K562 (cell line): ENCODE data around the gene RRBP1. TPM values are rescaled to one million over a fixed set of nuclear protein-coding genes. Genes with fewer than 3 reads are reported as not detected.

Experiments
- ATAC-seq: fragments of 200-7000 bp; cut with Tn5 transposase; 3 replicates; pipeline ENCODE4 v1.9.1; 2020; ENCODE audit warnings: moderate library complexity
- BruUV-seq: library from RNA; stranded (reverse); fragments of 400-500 nt; replicated peaks from 2 replicates; lab custom pipeline; 2021; lab: Mats Ljungman, UMichigan
- CTCF ChIA-PET: fragments of 300-600 bp; formaldehyde crosslinking; extraction: SDS; loops from one replicate; lab custom pipeline; 2021; ENCODE audit warnings: low intra/inter-chr PET ratio; lab: Yijun Ruan, JAX
- POLR2A ChIA-PET: fragments of 300-600, 350-650 bp; sonication (Branson Sonifier 250); formaldehyde crosslinking; extraction: SDS; loops from one replicate; lab custom pipeline; 2021; ENCODE audit warnings: antibody characterized with exemption, inconsistent platforms; lab: Yijun Ruan, JAX
- DNase-seq, 4 experiments: peaks; one replicate each; pipeline versions ENCODE4 v3.0.0 to v3.0.0-alpha.2; 2011 to 2018; ENCODE audit warnings: low spot score in 3 of 4, mixed read lengths in 3 of 4; ENCODE audit errors: extremely low read depth in 1 of 4
- FAIRE-seq: peaks from 2 replicates; lab custom pipeline; 2011; peaks lifted over from hg19 to GRCh38; lab: Jason Lieb, UNC
- H2AFZ ChIP-seq: 2 replicates; pipeline ENCODE4 v1.6.0; 2011; ENCODE audit warnings: low read depth, low read length, control low read depth, inconsistent platforms
- H3K27ac ChIP-seq: fragments of 200-600 bp; 3 replicates; pipeline ENCODE4 v1.8.0; 2011; ENCODE audit warnings: low read depth, mild to moderate bottlenecking, control low read depth, inconsistent platforms, low read length, moderate library complexity, mixed read lengths; ENCODE audit errors: extremely low read depth
- H3K27me3 ChIP-seq, 2 experiments: fragments of 300-600 bp in 1 of 2; 2 replicates in 1 of 2; 3 replicates in 1 of 2; pipeline versions ENCODE4 v1.6.0 to v1.8.0; 2011; ENCODE audit warnings: inconsistent platforms in 2 of 2, low read length in 2 of 2, mild to moderate bottlenecking in 1 of 2, mixed read lengths in 1 of 2, moderate library complexity in 1 of 2; ENCODE audit not compliant: control insufficient read depth in 2 of 2, insufficient read depth in 2 of 2
- H3K36me3 ChIP-seq: fragments of 300-600 bp; 3 replicates; pipeline ENCODE4 v1.8.0; 2011; ENCODE audit warnings: mild to moderate bottlenecking, low read length, inconsistent platforms; ENCODE audit not compliant: control insufficient read depth, insufficient read depth
- H3K4me1 ChIP-seq, 2 experiments: fragments of 200-600 bp in 1 of 2; replicated peaks in 1 of 2; 2 replicates in 1 of 2; 3 replicates in 1 of 2; pipeline versions ENCODE4 v1.5.1 to v1.8.0; 2011; ENCODE audit warnings: inconsistent platforms in 2 of 2, low read length in 2 of 2, mild to moderate bottlenecking in 1 of 2, mixed read lengths in 1 of 2, moderate library complexity in 1 of 2; ENCODE audit not compliant: control insufficient read depth in 2 of 2, insufficient read depth in 2 of 2
- H3K4me2 ChIP-seq: 2 replicates; pipeline ENCODE4 v1.6.1; 2011; ENCODE audit warnings: low read length, control low read depth, inconsistent platforms, mixed read lengths; ENCODE audit not compliant: insufficient read depth
- H3K4me3 ChIP-seq: fragments of 200-600 bp; sonication (generic), shearing (Covaris generic); 2 replicates; pipeline ENCODE4 v1.5.1; 2016; ENCODE audit warnings: control low read depth, inconsistent platforms
- H3K79me2 ChIP-seq: fragments of 200-600 bp; 3 replicates; pipeline ENCODE4 v1.8.0; 2011; ENCODE audit warnings: low read length, inconsistent platforms; ENCODE audit not compliant: control insufficient read depth, insufficient read depth
- H3K9ac ChIP-seq, 2 experiments: 2 replicates each; pipeline versions ENCODE4 v1.6.0 to v1.6.1; 2011; ENCODE audit warnings: low read depth in 2 of 2, low read length in 2 of 2, control low read depth in 1 of 2, inconsistent platforms in 1 of 2, mild to moderate bottlenecking in 1 of 2, mixed read lengths in 1 of 2; ENCODE audit not compliant: insufficient read depth in 1 of 2
- H3K9me1 ChIP-seq: one replicate; pipeline ENCODE4 v1.6.0; 2011; ENCODE audit warnings: inconsistent platforms, mild to moderate bottlenecking, low read length, moderate library complexity; ENCODE audit not compliant: control insufficient read depth, insufficient read depth
- H3K9me3 ChIP-seq: replicated peaks from 2 replicates; pipeline ENCODE4 v1.5.1; 2011; ENCODE audit warnings: low read depth, low read length, inconsistent platforms; ENCODE audit not compliant: control insufficient read depth, insufficient read depth
- H4K20me1 ChIP-seq: replicated peaks from 2 replicates; pipeline ENCODE4 v1.6.1; 2011; ENCODE audit warnings: low read length, inconsistent platforms, mixed read lengths; ENCODE audit not compliant: control insufficient read depth, insufficient read depth
- ATF3 ChIP-seq, 2 experiments: fragments of 450-650 bp in 1 of 2; sonication (generic) in 1 of 2; formaldehyde crosslinking in 1 of 2; IDR thresholded peaks in 1 of 2; conservative IDR thresholded peaks in 1 of 2; 2 replicates each; pipeline versions ENCODE4 v1.6.1 to v1.8.1; 2016 to 2023; ENCODE audit warnings: mild to moderate bottlenecking in 2 of 2, moderate library complexity in 2 of 2, inconsistent platforms in 1 of 2, missing genetic modification reagents in 1 of 2
- CBFA2T2 ChIP-seq: fragments of 450-650 bp; conservative IDR thresholded peaks from 2 replicates; pipeline ENCODE4 v1.6.1; 2017; ENCODE audit warnings: mild to moderate bottlenecking
- CTBP1 ChIP-seq: fragments of 450-650 bp; IDR thresholded peaks from 2 replicates; pipeline ENCODE4 v1.6.1; 2016; ENCODE audit warnings: borderline replicate concordance
- E2F6 ChIP-seq, 2 experiments: IDR thresholded peaks; 2 replicates each; pipeline ENCODE4 v1.6.1; 2011; ENCODE audit warnings: borderline replicate concordance in 1 of 2, control low read depth in 1 of 2, low read depth in 1 of 2, low read length in 1 of 2, mild to moderate bottlenecking in 1 of 2, mixed read lengths in 1 of 2, moderate library complexity in 1 of 2; ENCODE audit not compliant: insufficient read depth in 1 of 2, insufficient read length in 1 of 2, poor library complexity in 1 of 2, severe bottlenecking in 1 of 2; ENCODE audit errors: extremely low read depth in 1 of 2
- ELF4 ChIP-seq: fragments of 450-650 bp; formaldehyde crosslinking; IDR thresholded peaks from 2 replicates; pipeline ENCODE4 v1.4.0; 2022; ENCODE audit warnings: missing genetic modification characterization
- TBL1XR1 ChIP-seq, 2 experiments: IDR thresholded peaks; 2 replicates each; pipeline ENCODE4 v1.6.1; 2012; ENCODE audit warnings: improper control_type of control experiment in 2 of 2, low read length in 2 of 2, mild to moderate bottlenecking in 1 of 2
- ZBTB1 ChIP-seq: sonication (generic); formaldehyde crosslinking; IDR thresholded peaks from 2 replicates; pipeline ENCODE4 v1.8.1; 2023; ENCODE audit warnings: missing genetic modification reagents, low read depth, mild to moderate bottlenecking, borderline replicate concordance
- ZNF518B ChIP-seq: fragments of 250-450 bp; sonication (Bioruptor Pico); IDR thresholded peaks from 2 replicates; pipeline ENCODE4 v1.5.0; 2021; ENCODE audit warnings: mild to moderate bottlenecking, moderate library complexity
- ZNF589 ChIP-seq: fragments of 200-800 bp; sonication (Bioruptor generic); IDR thresholded peaks from 2 replicates; pipeline ENCODE4 v1.6.1; 2016; ENCODE audit warnings: low read depth, missing genetic modification characterization, missing compliant biosample characterization
- ZNF740 ChIP-seq, 3 experiments: fragments of 200-800 bp in 1 of 3; sonication (Bioruptor generic) in 1 of 3; sonication (generic) in 1 of 3; formaldehyde crosslinking in 1 of 3; IDR thresholded peaks; 2 replicates each; pipeline versions ENCODE4 v1.6.1 to v1.8.0; 2016 to 2022; ENCODE audit warnings: mild to moderate bottlenecking in 2 of 3, missing compliant biosample characterization in 2 of 3, missing genetic modification characterization in 2 of 3, missing genetic modification reagents in 1 of 3
- WGBS: fragments of 100-300 bp; shearing (Covaris generic); methylation state at CpG from one replicate; pipeline ENCODE4 v1.1.6; 2016; ENCODE audit warnings: low coverage, mixed read lengths; ENCODE audit not compliant: insufficient coverage; ENCODE audit errors: missing lambda C conversion rate; 5-methylcytosine and 5-hydroxymethylcytosine counted together
- in situ Hi-C: fragments of 300-500 bp; cut with MboI; formaldehyde crosslinking; loops from 4 replicates; pipeline ENCODE4 v1.15.0; 2018; ENCODE audit warnings: inconsistent platforms, mixed read lengths
- intact Hi-C: fragments of 100-400 bp; cut with micrococcal nuclease; formaldehyde crosslinking; loops from 2 replicates; pipeline ENCODE4 v1.14.2; 2022
- polyA plus RNA-seq, 8 experiments: library from polyadenylated mRNA; depleted of rRNA in 4 of 8; stranded (reverse) in 5 of 8; unstranded in 3 of 8; fragments of >200 nt; fragmentation: Nextera tagmentation in 2 of 8; fragmentation: Illumina TruSeq in 1 of 8; extraction: Ambion mirVana in 2 of 8; extraction: Trizol in 1 of 8; gene quantifications; 2 replicates each; pipeline versions ENCODE4 v1.2.1 to v1.2.3, GENCODE V29; 2011 to 2014; ENCODE audit warnings: inconsistent platforms in 1 of 8, missing spikeins in 1 of 8
- total RNA-seq, 7 experiments: library from RNA; depleted of rRNA in 6 of 7; stranded (reverse); fragments of >200 nt in 6 of 7; fragmentation: Illumina TruSeq in 2 of 7; extraction: Trizol in 2 of 7; gene quantifications; 2 replicates each; pipeline versions ENCODE4 v1.2.1 to v1.2.3, GENCODE V29; 2011 to 2021; ENCODE audit warnings: low replicate concordance in 1 of 7

Gene RRBP1
- total and polyA plus RNA-seq, 9 of the 15 experiments (the other 6 are each of a cell fraction or from before 2014, with no cell fraction given), result 0.84 to 32.0 (median 17.6) TPM

- TF ChIP-seq ATF3 (IDR thresholded peaks at IDR 0.05) (no peak), ATF3 (CRISPR knock-in tag; conservative IDR thresholded peaks at IDR 0.05) (no peak)
These were observed 43.2 kb upstream of the RRBP1 start (continued) for GRCh38 chr20:17725094-17725835.

- peaks cover 2 to 32% of the 10 kb centered on the region in 2 experiments; a peak in 4 of 5 replicates for H3K27me3 ChIP-seq
- H3K4me1 ChIP-seq, result no peaks in the 10 kb centered on the region
- H3K9me3 ChIP-seq, result no peaks in the 10 kb centered on the region
- no peaks in the 10 kb centered on the region for H3K36me3 ChIP-seq
- in situ Hi-C loops (no loop called here), intact Hi-C loops (no loop called here)
- no peak overlapping the region for H3K27ac ChIP-seq
- H3K9me1 ChIP-seq, result no peaks in the 10 kb centered on the region
- no peak overlapping the region for H3K9ac ChIP-seq
- no TSS peak for BruUV-seq
- H3K4me2 ChIP-seq, result no peak overlapping the region
- FAIRE-seq (no peak), ATAC-seq (no peak), DNase-seq (no peak)
- CTCF ChIA-PET, result no interaction called here
- POLR2A ChIA-PET, result interaction anchor here (0.6 kb wide), 1 partner anchor 12 kb away, joined by 3 read pairs; no protein-coding TSS in a partner anchor
- H3K4me3 ChIP-seq, result no peak overlapping the region
- H4K20me1 ChIP-seq, result no peaks in the 10 kb centered on the region
- no peak overlapping the region for H2AFZ ChIP-seq
- no peaks in the 10 kb centered on the region for H3K79me2 ChIP-seq
- 0% methylated on average over 5 of the region's 5 CpGs for WGBS
- TF ChIP-seq ZBTB1 (CRISPR knock-in tag), result no peak
- TF ChIP-seq ELF4 (CRISPR knock-in tag), result no peak
- no peak for TF ChIP-seq ZNF518B (CRISPR knock-in tag)
- no peak for TF ChIP-seq ZNF740 (CRISPR knock-in tag; IDR thresholded peaks at IDR 0.05)
- no peak for TF ChIP-seq ZNF740 (tag; IDR thresholded peaks at IDR 0.05)
- TF ChIP-seq ZNF589 (CRISPR knock-in tag), result no peak
- TF ChIP-seq E2F6 (IDR thresholded peaks at IDR 0.05; ENCODE audit: borderline replicate concordance in 1 of 2, extremely low read depth in 1 of 2, insufficient read depth in 1 of 2, insufficient read length in 1 of 2, low read depth in 1 of 2, low read length in 1 of 2, poor library complexity in 1 of 2, severe bottlenecking in 1 of 2), result no peak
- no peak for TF ChIP-seq TBL1XR1 (IDR thresholded peaks at IDR 0.05; ENCODE audit: low read length in 2 of 2)
- TF ChIP-seq CTBP1, result no peak
- TF ChIP-seq CBFA2T2, result no peak
These were observed 41.3 kb upstream of the RRBP1 start for GRCh38 chr20:17723301-17723691.
